ENCODE measurements around the gene AANAT.
A peak's percentile ranks its signal among the peaks of the same experiment; 100 is the strongest.

AANAT gene

GRCh38 chr17:76467366-76467765 lies at the start of gene AANAT:
TSS of gene AANAT (plus strand) at chr17:76467603. CDS start at chr17:76468747, 1,144 bp downstream.
- TF ChIP-seq CTCF (conservative IDR thresholded peaks at IDR 0.05; ENCODE audit: low read depth, low read length), result no peak
- DNase-seq (ENCODE audit: low read depth), result no peak
- no peak within 1 kb of the TSS for H3K4me3 ChIP-seq (ENCODE audit: low read depth, low read length)

- no peak overlapping the region for H3K4me3 ChIP-seq (ENCODE audit: low read depth, low read length)
- DNase-seq (ENCODE audit: low read depth), result no peak
- TF ChIP-seq CTCF (conservative IDR thresholded peaks at IDR 0.05; ENCODE audit: low read depth, low read length), result no peak
These were observed 47.7 kb upstream of the AANAT start for GRCh38 chr17:76419576-76420260.

GRCh38 chr17:76420356-76421043 lies 46.9 kb upstream of the AANAT start:
- no peak overlapping the region for H3K4me3 ChIP-seq (ENCODE audit: low read depth, low read length)
- no peak for TF ChIP-seq CTCF (conservative IDR thresholded peaks at IDR 0.05; ENCODE audit: low read depth, low read length)
- no peak for DNase-seq (ENCODE audit: low read depth)

GRCh38 chr17:76421044-76421407 lies 46.4 kb upstream of the AANAT start:
- no peak for TF ChIP-seq CTCF (conservative IDR thresholded peaks at IDR 0.05; ENCODE audit: low read depth, low read length)
- no peak overlapping the region for H3K4me3 ChIP-seq (ENCODE audit: low read depth, low read length)
- peak; percentile 28 for DNase-seq (ENCODE audit: low read depth)

- TF ChIP-seq CTCF (conservative IDR thresholded peaks at IDR 0.05; ENCODE audit: low read depth, low read length), result no peak
These were observed 45.0 kb upstream of the AANAT start for GRCh38 chr17:76422406-76422805.

GRCh38 chr17:76422860-76423259 lies 44.5 kb upstream of the AANAT start:
- H3K4me3 ChIP-seq (ENCODE audit: low read depth, low read length), result no peak overlapping the region
- DNase-seq (ENCODE audit: low read depth), result no peak
- no peak for TF ChIP-seq CTCF (conservative IDR thresholded peaks at IDR 0.05; ENCODE audit: low read depth, low read length)

More at GRCh38 chr17:76422406-76422805, 45.0 kb upstream of the AANAT start:
- H3K4me3 ChIP-seq (ENCODE audit: low read depth, low read length), result no peak overlapping the region
- no peak for DNase-seq (ENCODE audit: low read depth)

GRCh38 chr17:76426853-76427252 lies 40.5 kb upstream of the AANAT start:
- no peak for TF ChIP-seq CTCF (conservative IDR thresholded peaks at IDR 0.05; ENCODE audit: low read depth, low read length)
- no peak for DNase-seq (ENCODE audit: low read depth)
- no peak overlapping the region for H3K4me3 ChIP-seq (ENCODE audit: low read depth, low read length)

Data from choroid plexus epithelial cell (primary cell).